K562 (cell line): ENCODE measurements around the gene CCDC178.

Source experiments
- CTCF ChIP-seq, 3 experiments: IDR thresholded peaks in 2 of 3; conservative IDR thresholded peaks in 1 of 3; 2 replicates each; pipeline ENCODE4 v1.5.1; 2011 to 2012; ENCODE audit warnings: low read length in 3 of 3, mild to moderate bottlenecking in 3 of 3, control low read depth in 2 of 3, improper control_type of control experiment in 1 of 3, inconsistent platforms in 1 of 3, low read depth in 1 of 3, mixed read lengths in 1 of 3, moderate library complexity in 1 of 3; ENCODE audit not compliant: insufficient read depth in 2 of 3
- NBN ChIP-seq: fragments of 450-650 bp; IDR thresholded peaks from 2 replicates; pipeline ENCODE4 v1.6.1; 2016; ENCODE audit warnings: low read depth, mild to moderate bottlenecking
- PCBP1 ChIP-seq: fragments of 200-400 bp; formaldehyde crosslinking; IDR thresholded peaks from 2 replicates; pipeline ENCODE4 v1.6.1; 2018; ENCODE audit warnings: mild to moderate bottlenecking, low read depth, low read length; ENCODE audit not compliant: poor library complexity, severe bottlenecking
- POLR2AphosphoS5 ChIP-seq: IDR thresholded peaks from 2 replicates; pipeline ENCODE4 v1.6.1; 2011; ENCODE audit warnings: mild to moderate bottlenecking, low read depth, low read length, moderate library complexity; ENCODE audit not compliant: control insufficient read depth, insufficient read depth
- RAD21 ChIP-seq, 2 experiments: fragments of 250-450 bp in 1 of 2; fragments of 450-650 bp in 1 of 2; sonication (Bioruptor Pico) in 1 of 2; formaldehyde crosslinking in 1 of 2; IDR thresholded peaks in 1 of 2; conservative IDR thresholded peaks in 1 of 2; 2 replicates each; pipeline versions ENCODE4 v1.4.0 to v1.8.0; 2020 to 2022; ENCODE audit warnings: mild to moderate bottlenecking in 2 of 2, moderate library complexity in 1 of 2
- YY1 ChIP-seq, 3 experiments: IDR thresholded peaks; 2 replicates each; pipeline ENCODE4 v1.6.1; 2011; ENCODE audit warnings: low read length in 2 of 3, mild to moderate bottlenecking in 2 of 3, moderate library complexity in 2 of 3, borderline replicate concordance in 1 of 3, control low read depth in 1 of 3, low read depth in 1 of 3; ENCODE audit not compliant: insufficient read depth in 3 of 3, insufficient replicate concordance in 2 of 3, control insufficient read depth in 1 of 3, insufficient read length in 1 of 3; ENCODE audit errors: extremely low read depth in 1 of 3
- ZNF24 ChIP-seq: fragments of 450-650 bp; IDR thresholded peaks from 2 replicates; pipeline ENCODE4 v1.6.1; 2016
- ZNF551 ChIP-seq: fragments of 250-450 bp; sonication (Bioruptor Pico); IDR thresholded peaks from 2 replicates; pipeline ENCODE4 v1.5.0; 2021; ENCODE audit warnings: mild to moderate bottlenecking, moderate library complexity
- TF ChIP-seq, protein P1 (sequence below): sonication (generic); formaldehyde crosslinking; IDR thresholded peaks from 2 replicates; pipeline ENCODE4 v1.8.1; 2023; ENCODE audit warnings: mild to moderate bottlenecking, missing genetic modification reagents
- TF ChIP-seq, protein P2 (sequence below): fragments of 200-800 bp; sonication (Bioruptor generic); IDR thresholded peaks from 2 replicates; pipeline ENCODE4 v1.6.1; 2016; ENCODE audit warnings: missing genetic modification characterization, missing compliant biosample characterization

DNA sequence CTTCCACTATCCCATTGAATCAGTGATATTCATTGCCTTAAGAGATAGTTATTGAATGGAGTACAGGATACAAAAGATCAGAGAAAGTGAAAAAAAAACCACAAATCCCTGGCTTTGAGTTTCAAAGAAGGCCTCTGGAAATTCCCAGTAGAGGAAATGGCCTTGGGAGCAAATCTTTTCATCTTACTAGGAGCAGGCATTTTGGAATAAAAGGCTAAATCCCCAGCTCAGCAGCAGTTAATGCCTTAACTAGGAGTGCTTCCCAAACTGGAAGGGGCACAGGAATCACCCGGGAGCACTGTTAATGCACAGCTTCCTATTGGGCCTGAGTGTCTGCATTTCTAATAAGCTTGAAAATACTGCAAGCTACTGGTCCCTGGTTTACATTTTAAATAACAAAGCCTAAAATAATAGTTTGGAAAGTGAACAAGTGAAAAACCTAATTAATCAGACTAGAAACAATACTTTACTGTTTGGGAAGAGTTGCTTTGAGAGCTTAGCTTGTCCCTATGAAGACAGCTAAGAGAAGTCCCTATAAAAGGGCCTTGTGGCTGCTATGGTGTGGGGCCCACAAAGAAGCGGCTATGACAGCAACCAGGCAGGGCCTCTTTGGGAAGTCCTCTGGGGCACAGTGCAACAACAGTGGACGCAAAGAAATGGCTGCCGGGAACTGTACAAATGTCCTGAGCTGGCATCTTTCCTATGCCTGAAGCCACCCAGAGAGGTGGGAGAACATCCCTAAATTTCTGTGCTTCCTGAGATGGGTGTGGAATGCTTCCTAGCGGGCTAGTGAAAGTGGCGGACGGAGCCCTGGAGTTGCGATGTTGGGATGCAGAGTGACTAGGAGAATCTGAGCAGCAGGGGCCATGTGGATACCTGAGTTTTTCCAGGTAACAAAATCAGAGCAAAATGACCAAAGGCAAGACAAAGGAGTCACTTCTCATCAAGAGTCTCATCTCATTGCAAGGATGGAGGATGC lies 550.6 kb downstream of the CCDC178 start:
- TF ChIP-seq PCBP1 (no peak), NBN (no peak), ZNF551 (no peak), ZNF24 (no peak), CTCF (IDR thresholded peaks at IDR 0.05 in 2 of 3, conservative IDR thresholded peaks at IDR 0.05 in 1 of 3; ENCODE audit: insufficient read depth in 2 of 3, low read depth in 1 of 3, low read length in 3 of 3) (no peak), RAD21 (CRISPR knock-in tag; conservative IDR thresholded peaks at IDR 0.05 in 1 of 2, IDR thresholded peaks at IDR 0.05 in 1 of 2) (no peak), POLR2AphosphoS5 (no peak), YY1 (IDR thresholded peaks at IDR 0.05; ENCODE audit: borderline replicate concordance in 1 of 3, control insufficient read depth in 1 of 3, extremely low read depth in 1 of 3, insufficient read depth in 3 of 3, insufficient read length in 1 of 3, insufficient replicate concordance in 2 of 3, low read depth in 1 of 3, low read length in 2 of 3) (no peak)
- TF ChIP-seq, protein P1, sequence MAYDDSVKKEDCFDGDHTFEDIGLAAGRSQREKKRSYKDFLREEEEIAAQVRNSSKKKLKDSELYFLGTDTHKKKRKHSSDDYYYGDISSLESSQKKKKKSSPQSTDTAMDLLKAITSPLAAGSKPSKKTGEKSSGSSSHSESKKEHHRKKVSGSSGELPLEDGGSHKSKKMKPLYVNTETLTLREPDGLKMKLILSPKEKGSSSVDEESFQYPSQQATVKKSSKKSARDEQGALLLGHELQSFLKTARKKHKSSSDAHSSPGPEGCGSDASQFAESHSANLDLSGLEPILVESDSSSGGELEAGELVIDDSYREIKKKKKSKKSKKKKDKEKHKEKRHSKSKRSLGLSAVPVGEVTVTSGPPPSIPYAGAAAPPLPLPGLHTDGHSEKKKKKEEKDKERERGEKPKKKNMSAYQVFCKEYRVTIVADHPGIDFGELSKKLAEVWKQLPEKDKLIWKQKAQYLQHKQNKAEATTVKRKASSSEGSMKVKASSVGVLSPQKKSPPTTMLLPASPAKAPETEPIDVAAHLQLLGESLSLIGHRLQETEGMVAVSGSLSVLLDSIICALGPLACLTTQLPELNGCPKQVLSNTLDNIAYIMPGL (CRISPR knock-in tag): no peak
- TF ChIP-seq, protein P2, sequence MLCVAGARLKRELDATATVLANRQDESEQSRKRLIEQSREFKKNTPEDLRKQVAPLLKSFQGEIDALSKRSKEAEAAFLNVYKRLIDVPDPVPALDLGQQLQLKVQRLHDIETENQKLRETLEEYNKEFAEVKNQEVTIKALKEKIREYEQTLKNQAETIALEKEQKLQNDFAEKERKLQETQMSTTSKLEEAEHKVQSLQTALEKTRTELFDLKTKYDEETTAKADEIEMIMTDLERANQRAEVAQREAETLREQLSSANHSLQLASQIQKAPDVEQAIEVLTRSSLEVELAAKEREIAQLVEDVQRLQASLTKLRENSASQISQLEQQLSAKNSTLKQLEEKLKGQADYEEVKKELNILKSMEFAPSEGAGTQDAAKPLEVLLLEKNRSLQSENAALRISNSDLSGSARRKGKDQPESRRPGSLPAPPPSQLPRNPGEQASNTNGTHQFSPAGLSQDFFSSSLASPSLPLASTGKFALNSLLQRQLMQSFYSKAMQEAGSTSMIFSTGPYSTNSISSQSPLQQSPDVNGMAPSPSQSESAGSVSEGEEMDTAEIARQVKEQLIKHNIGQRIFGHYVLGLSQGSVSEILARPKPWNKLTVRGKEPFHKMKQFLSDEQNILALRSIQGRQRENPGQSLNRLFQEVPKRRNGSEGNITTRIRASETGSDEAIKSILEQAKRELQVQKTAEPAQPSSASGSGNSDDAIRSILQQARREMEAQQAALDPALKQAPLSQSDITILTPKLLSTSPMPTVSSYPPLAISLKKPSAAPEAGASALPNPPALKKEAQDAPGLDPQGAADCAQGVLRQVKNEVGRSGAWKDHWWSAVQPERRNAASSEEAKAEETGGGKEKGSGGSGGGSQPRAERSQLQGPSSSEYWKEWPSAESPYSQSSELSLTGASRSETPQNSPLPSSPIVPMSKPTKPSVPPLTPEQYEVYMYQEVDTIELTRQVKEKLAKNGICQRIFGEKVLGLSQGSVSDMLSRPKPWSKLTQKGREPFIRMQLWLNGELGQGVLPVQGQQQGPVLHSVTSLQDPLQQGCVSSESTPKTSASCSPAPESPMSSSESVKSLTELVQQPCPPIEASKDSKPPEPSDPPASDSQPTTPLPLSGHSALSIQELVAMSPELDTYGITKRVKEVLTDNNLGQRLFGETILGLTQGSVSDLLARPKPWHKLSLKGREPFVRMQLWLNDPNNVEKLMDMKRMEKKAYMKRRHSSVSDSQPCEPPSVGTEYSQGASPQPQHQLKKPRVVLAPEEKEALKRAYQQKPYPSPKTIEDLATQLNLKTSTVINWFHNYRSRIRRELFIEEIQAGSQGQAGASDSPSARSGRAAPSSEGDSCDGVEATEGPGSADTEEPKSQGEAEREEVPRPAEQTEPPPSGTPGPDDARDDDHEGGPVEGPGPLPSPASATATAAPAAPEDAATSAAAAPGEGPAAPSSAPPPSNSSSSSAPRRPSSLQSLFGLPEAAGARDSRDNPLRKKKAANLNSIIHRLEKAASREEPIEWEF (CRISPR knock-in tag): no peak
